HepG2 (cell line): ENCODE measurements around the gene RGS19. TPM values are rescaled to one million over a fixed set of nuclear protein-coding genes. Genes with fewer than 3 reads are reported as not detected.

Source experiments
- ATAC-seq: fragments of 200-7000 bp; cut with Tn5 transposase; 3 replicates; pipeline ENCODE4 v1.9.1; 2020; ENCODE audit warnings: mild to moderate bottlenecking, moderate library complexity
- BruUV-seq: library from RNA; stranded (reverse); fragments of 400-500 nt; replicated peaks from 2 replicates; lab custom pipeline; 2021; lab: Mats Ljungman, UMichigan
- CTCF ChIA-PET: fragments of 300-600 bp; formaldehyde crosslinking; extraction: SDS; loops from one replicate; lab custom pipeline; 2021; ENCODE audit warnings: low total read pairs, inconsistent platforms, low intra/inter-chr PET ratio; lab: Yijun Ruan, JAX
- POLR2A ChIA-PET: fragments of 350-600 bp; sonication (Branson Sonifier 250); formaldehyde crosslinking; loops from one replicate; lab custom pipeline; 2020; ENCODE audit warnings: antibody characterized with exemption, inconsistent platforms; lab: Yijun Ruan, JAX
- DNase-seq: peaks from one replicate; pipeline ENCODE4 v3.0.0-alpha.2; 2015; ENCODE audit warnings: low spot score
- FAIRE-seq: peaks from 3 replicates; lab custom pipeline; 2011; peaks lifted over from hg19 to GRCh38; lab: Jason Lieb, UNC
- H2AFZ ChIP-seq: one replicate; pipeline ENCODE4 v1.6.1; 2011; ENCODE audit warnings: low read length, inconsistent platforms
- H3K27ac ChIP-seq: fragments of 300-600 bp; 3 replicates; pipeline ENCODE4 v1.8.0; 2011; ENCODE audit warnings: mixed run types, mild to moderate bottlenecking, mixed read lengths, low read length, inconsistent platforms; ENCODE audit not compliant: insufficient read depth; ENCODE audit errors: extremely low read length
- H3K27me3 ChIP-seq, 2 experiments: fragments of 200-600 bp in 1 of 2; 2 replicates in 1 of 2; 3 replicates in 1 of 2; pipeline versions ENCODE4 v1.6.0 to v1.8.0; 2011; ENCODE audit warnings: low read length in 2 of 2, mild to moderate bottlenecking in 2 of 2, moderate library complexity in 2 of 2, inconsistent platforms in 1 of 2; ENCODE audit not compliant: insufficient read depth in 2 of 2, control insufficient read depth in 1 of 2
- H3K36me3 ChIP-seq, 2 experiments: fragments of 200-600 bp in 1 of 2; replicated peaks in 1 of 2; 2 replicates in 1 of 2; 3 replicates in 1 of 2; pipeline versions ENCODE4 v1.5.1 to v1.8.0; 2011; ENCODE audit warnings: low read length in 2 of 2, inconsistent platforms in 1 of 2; ENCODE audit not compliant: insufficient read depth in 2 of 2, control insufficient read depth in 1 of 2
- H3K4me1 ChIP-seq: 2 replicates; pipeline ENCODE4 v1.5.1; 2012; ENCODE audit warnings: low read length, inconsistent platforms; ENCODE audit not compliant: insufficient read depth
- H3K4me2 ChIP-seq: 2 replicates; pipeline ENCODE4 v1.6.0; 2011; ENCODE audit warnings: low read depth, low read length, inconsistent platforms
- H3K4me3 ChIP-seq, 3 experiments: fragments of 200-600 bp in 1 of 3; sonication (generic), shearing (Covaris generic) in 1 of 3; replicated peaks in 1 of 3; 2 replicates each; pipeline ENCODE4 v1.5.1; 2011 to 2016; ENCODE audit warnings: low read length in 3 of 3, inconsistent platforms in 2 of 3, low read depth in 2 of 3, mild to moderate bottlenecking in 2 of 3, control low read depth in 1 of 3, mixed read lengths in 1 of 3; ENCODE audit not compliant: insufficient read depth in 1 of 3
- H3K79me2 ChIP-seq: one replicate; pipeline ENCODE4 v1.6.1; 2011; ENCODE audit warnings: low read length, inconsistent platforms; ENCODE audit not compliant: insufficient read depth
- H3K9ac ChIP-seq: 2 replicates; pipeline ENCODE4 v1.6.0; 2011; ENCODE audit warnings: mild to moderate bottlenecking, low read depth, low read length, inconsistent platforms; ENCODE audit not compliant: insufficient read depth
- H3K9me3 ChIP-seq: 2 replicates; pipeline ENCODE4 v1.5.1; 2012; ENCODE audit warnings: mild to moderate bottlenecking, low read length
- H4K20me1 ChIP-seq: 2 replicates; pipeline ENCODE4 v1.6.0; 2011; ENCODE audit warnings: inconsistent platforms, mild to moderate bottlenecking, low read length, moderate library complexity; ENCODE audit not compliant: insufficient read depth
- ATF7 ChIP-seq, 2 experiments: fragments of 450-650 bp in 1 of 2; sonication (generic) in 1 of 2; formaldehyde crosslinking in 1 of 2; IDR thresholded peaks; 2 replicates each; pipeline versions ENCODE4 v1.4.0 to v1.6.1; 2016 to 2020; ENCODE audit warnings: antibody characterized with exemption in 1 of 2, mild to moderate bottlenecking in 1 of 2, missing genetic modification reagents in 1 of 2
- ATM ChIP-seq: fragments of 450-650 bp; IDR thresholded peaks from 2 replicates; pipeline ENCODE4 v1.7.1; 2017; ENCODE audit warnings: mild to moderate bottlenecking, borderline replicate concordance
- ERF ChIP-seq: IDR thresholded peaks from 2 replicates; pipeline ENCODE4 v1.6.1; 2018; ENCODE audit warnings: missing biosample characterization, missing genetic modification reagents
- GABPB1 ChIP-seq: IDR thresholded peaks from 2 replicates; pipeline ENCODE4 v1.6.1; 2016; ENCODE audit warnings: mild to moderate bottlenecking, missing genetic modification reagents, moderate library complexity, missing compliant biosample characterization
- HES4 ChIP-seq: sonication (generic); formaldehyde crosslinking; IDR thresholded peaks from 2 replicates; pipeline ENCODE4 v1.9.0; 2021; ENCODE audit warnings: mild to moderate bottlenecking, missing genetic modification reagents, borderline replicate concordance
- KDM5B ChIP-seq: sonication (generic); formaldehyde crosslinking; IDR thresholded peaks from 2 replicates; pipeline ENCODE4 v1.4.0; 2020; ENCODE audit warnings: missing genetic modification reagents, mild to moderate bottlenecking, borderline replicate concordance
- PLSCR1 ChIP-seq: sonication (generic); formaldehyde crosslinking; IDR thresholded peaks from 2 replicates; pipeline ENCODE4 v1.5.0; 2020; ENCODE audit warnings: missing genetic modification reagents, mild to moderate bottlenecking, borderline replicate concordance
- RERE ChIP-seq: IDR thresholded peaks from 2 replicates; pipeline ENCODE4 v1.6.1; 2016; ENCODE audit warnings: low read depth, missing genetic modification reagents, missing compliant biosample characterization
- ZBTB38 ChIP-seq: sonication (generic); formaldehyde crosslinking; IDR thresholded peaks from 2 replicates; pipeline ENCODE4 v1.5.1; 2020; ENCODE audit warnings: mild to moderate bottlenecking, missing genetic modification reagents
- ZBTB7A ChIP-seq: sonication (generic); formaldehyde crosslinking; IDR thresholded peaks from 2 replicates; pipeline ENCODE4 v1.8.0; 2022; ENCODE audit warnings: mild to moderate bottlenecking, missing genetic modification reagents
- ZBTB8A ChIP-seq: sonication (generic); formaldehyde crosslinking; IDR thresholded peaks from 2 replicates; pipeline ENCODE4 v1.4.0; 2020; ENCODE audit warnings: mild to moderate bottlenecking, low read depth, missing genetic modification reagents, borderline replicate concordance
- ZNF362 ChIP-seq: sonication (generic); formaldehyde crosslinking; IDR thresholded peaks from 2 replicates; pipeline ENCODE4 v1.4.0; 2020; ENCODE audit warnings: missing genetic modification reagents, mild to moderate bottlenecking, borderline replicate concordance
- ZNF441 ChIP-seq: sonication (generic); formaldehyde crosslinking; IDR thresholded peaks from 2 replicates; pipeline ENCODE4 v1.7.0; 2021; ENCODE audit warnings: missing genetic modification reagents, borderline replicate concordance
- ZNF709 ChIP-seq: sonication (generic); formaldehyde crosslinking; IDR thresholded peaks from 2 replicates; pipeline ENCODE4 v1.5.0; 2020; ENCODE audit warnings: mild to moderate bottlenecking, missing genetic modification reagents
- WGBS: methylation state at CpG from one replicate; pipeline ENCODE4 v1.1.6; 2017; ENCODE audit warnings: low lambda C conversion rate; 5-methylcytosine and 5-hydroxymethylcytosine counted together
- in situ Hi-C: cut with HindIII; loops from 2 replicates; pipeline ENCODE4 v1.10.0; 2017; ENCODE audit warnings: low pct_unique_long_range_greater_than_20kb; ENCODE audit not compliant: extremely low pct_ligation_motif_present
- intact Hi-C: fragments of 100-400 bp; cut with micrococcal nuclease; formaldehyde crosslinking; loops from one replicate; pipeline ENCODE4 v1.10.0; 2022; ENCODE audit not compliant: unreplicated experiment
- polyA plus RNA-seq, 8 experiments: library from polyadenylated mRNA; depleted of rRNA in 3 of 8; stranded (reverse) in 7 of 8; unstranded in 1 of 8; fragments of >200 nt; fragmentation: Illumina TruSeq in 4 of 8; extraction: Trizol in 4 of 8; gene quantifications; 2 replicates each; pipeline versions ENCODE4 v1.2.1 to v1.2.3, GENCODE V29; 2011 to 2016; ENCODE audit warnings: low read depth in 4 of 8, missing spikeins in 1 of 8, mixed read lengths in 1 of 8; ENCODE audit not compliant: insufficient read depth in 1 of 8
- total RNA-seq, 5 experiments: library from RNA; depleted of rRNA; stranded (reverse); fragments of >200 nt; fragmentation: Illumina TruSeq; extraction: Trizol; gene quantifications; 2 replicates each; pipeline ENCODE4 v1.2.3, GENCODE V29; 2016; ENCODE audit warnings: low read depth in 1 of 5

Gene RGS19
- total and polyA plus RNA-seq, 2 of the 13 experiments (the other 11 are each of a cell fraction or from before 2014, with no cell fraction given), result 10.7 to 11.9 TPM

- 13% methylated on average over 36 of the region's 64 CpGs for whole genome bisulfite sequencing
- in situ Hi-C loops (no loop called here), intact Hi-C loops (loop anchor here (2.0 kb wide), 1 partner anchor 19 kb away; no protein-coding TSS in a partner anchor)
- DNase-seq (no peak), FAIRE-seq (no peak), ATAC-seq (peak; percentile 81)
- Histone ChIP-seq H3K27ac (no peak overlapping the region), H3K4me2 (peak overlapping the region; percentile 76), H3K79me2 (no peaks in the 10 kb centered on the region), H3K9ac (peak overlapping the region; percentile 21; the same call in 1 of the 2 replicates), H4K20me1 (peaks cover 3% of the 10 kb centered on the region; the same call in 1 of the 2 replicates), H3K4me1 (no peaks in the 10 kb centered on the region), H3K9me3 (no peaks in the 10 kb centered on the region), H2AFZ (no peak overlapping the region), H3K4me3 (peak overlapping the region; percentile 48 to 69 (median 51); a peak in 4 of 6 replicates), H3K27me3 (peaks cover 45 to 84% of the 10 kb centered on the region in 2 experiments), H3K36me3 (no peaks in the 10 kb centered on the region)
- ChIA-PET POLR2A (interaction anchor here (1.1 to 1.7 kb wide), 2 partner anchors 18 to 154 kb away, joined by 3 to 4 read pairs; partner anchors contain the start of genes LKAAEAR1 and PCMTD2), CTCF (interaction anchor here (1.1 to 2.9 kb wide), 2 partner anchors 18 to 184 kb away, joined by 3 to 21 read pairs; no protein-coding TSS in a partner anchor)
- no TSS peak for BruUV-seq
- peak; percentile 39; the same call in 1 of the 2 replicates for TF ChIP-seq KDM5B (CRISPR knock-in tag)
- TF ChIP-seq ZNF362 (CRISPR knock-in tag), result no peak
- peak; percentile 44; the same call in 1 of the 2 replicates for TF ChIP-seq ZNF709 (CRISPR knock-in tag)
- no peak for TF ChIP-seq ATF7 (IDR thresholded peaks at IDR 0.05)
- peak; percentile 60; the same call in 1 of the 2 replicates for TF ChIP-seq ATF7 (CRISPR knock-in tag; IDR thresholded peaks at IDR 0.05)
- TF ChIP-seq ZBTB7A (CRISPR knock-in tag), result peak; percentile 87; the same call in 1 of the 2 replicates
- peak; percentile 60; the same call in 1 of the 2 replicates for TF ChIP-seq GABPB1
- no peak for TF ChIP-seq RERE (CRISPR knock-in tag)
- 0 out of 2 replicates have a peak, but pooled peaks have one; percentile 21 for TF ChIP-seq ERF (CRISPR knock-in tag)
- TF ChIP-seq ATM, result no peak
- TF ChIP-seq HES4 (CRISPR knock-in tag), result 0 out of 2 replicates have a peak, but pooled peaks have one; percentile 44
- TF ChIP-seq ZBTB8A (CRISPR knock-in tag), result no peak
- peak; percentile 21; the same call in 1 of the 2 replicates for TF ChIP-seq ZBTB38
- TF ChIP-seq PLSCR1 (CRISPR knock-in tag), result no peak
- no peak for TF ChIP-seq ZNF441 (CRISPR knock-in tag)
These were observed 22.7 kb upstream of the RGS19 start for GRCh38 chr20:64101731-64102621.
